H9 (cell line): ENCODE results near the gene RASGRF1. TPM values are rescaled to one million over a fixed set of nuclear protein-coding genes. Genes with fewer than 3 reads are reported as not detected.

Source experiments
- DNase-seq: peaks from one replicate; pipeline ENCODE4 v3.0.0-alpha.2; 2017
- H2AFZ ChIP-seq: one replicate; pipeline ENCODE4 v1.6.1; 2013; ENCODE audit warnings: mild to moderate bottlenecking, low read length, control low read depth, moderate library complexity
- H2AK5ac ChIP-seq: 2 replicates; pipeline ENCODE4 v1.6.1; 2013; ENCODE audit warnings: low read length, control low read depth, mixed read lengths; ENCODE audit not compliant: insufficient read length
- H2BK120ac ChIP-seq: one replicate; pipeline ENCODE4 v1.6.1; 2013; ENCODE audit warnings: low read depth, mild to moderate bottlenecking, low read length, control low read depth, inconsistent platforms; ENCODE audit not compliant: poor library complexity, severe bottlenecking
- H2BK12ac ChIP-seq: 2 replicates; pipeline ENCODE4 v1.6.1; 2013; ENCODE audit warnings: low read length, control low read depth, mixed read lengths, low read depth; ENCODE audit not compliant: insufficient read length
- H2BK15ac ChIP-seq: 2 replicates; pipeline ENCODE4 v1.6.1; 2013; ENCODE audit warnings: low read depth, low read length, control low read depth
- H2BK20ac ChIP-seq: one replicate; pipeline ENCODE4 v1.6.1; 2013; ENCODE audit warnings: low read depth, mild to moderate bottlenecking, low read length, control low read depth, inconsistent platforms; ENCODE audit not compliant: poor library complexity, severe bottlenecking
- H2BK5ac ChIP-seq: 2 replicates; pipeline ENCODE4 v1.6.1; 2013; ENCODE audit warnings: low read length, control low read depth, mixed read lengths; ENCODE audit not compliant: insufficient read length
- H3K14ac ChIP-seq: 2 replicates; pipeline ENCODE4 v1.6.1; 2013; ENCODE audit warnings: low read length, control low read depth; ENCODE audit not compliant: insufficient read depth
- H3K18ac ChIP-seq: 2 replicates; pipeline ENCODE4 v1.6.1; 2013; ENCODE audit warnings: low read depth, mild to moderate bottlenecking, mixed read lengths, low read length, control low read depth; ENCODE audit not compliant: insufficient read length
- H3K23ac ChIP-seq: 2 replicates; pipeline ENCODE4 v1.6.1; 2013; ENCODE audit warnings: low read length, control low read depth, mixed read lengths, low read depth; ENCODE audit not compliant: insufficient read length
- H3K23me2 ChIP-seq: 2 replicates; pipeline ENCODE4 v1.6.1; 2013; ENCODE audit warnings: low read depth, mild to moderate bottlenecking, mixed read lengths, low read length, control low read depth; ENCODE audit not compliant: insufficient read length, poor library complexity, severe bottlenecking
- H3K27ac ChIP-seq: 2 replicates; pipeline ENCODE4 v1.5.1; 2013; ENCODE audit warnings: low read length, control low read depth, mixed read lengths, low read depth; ENCODE audit not compliant: insufficient read length
- H3K27me3 ChIP-seq: 2 replicates; pipeline ENCODE4 v1.6.1; 2013; ENCODE audit warnings: low read length, control low read depth, inconsistent platforms; ENCODE audit not compliant: insufficient read depth
- H3K4ac ChIP-seq: 2 replicates; pipeline ENCODE4 v1.6.1; 2013; ENCODE audit warnings: low read depth, mild to moderate bottlenecking, control low read depth, inconsistent platforms, low read length, moderate library complexity
- H3K4me1 ChIP-seq: 2 replicates; pipeline ENCODE4 v1.6.1; 2013; ENCODE audit warnings: low read length, control low read depth, inconsistent platforms; ENCODE audit not compliant: insufficient read depth
- H3K4me2 ChIP-seq: 2 replicates; pipeline ENCODE4 v1.6.1; 2013; ENCODE audit warnings: low read length, control low read depth, mixed read lengths; ENCODE audit not compliant: insufficient read length, insufficient read depth
- H3K56ac ChIP-seq: 2 replicates; pipeline ENCODE4 v1.6.1; 2013; ENCODE audit warnings: low read depth, mild to moderate bottlenecking, mixed read lengths, low read length, control low read depth; ENCODE audit not compliant: insufficient read length
- H3K79me1 ChIP-seq: 2 replicates; pipeline ENCODE4 v1.6.1; 2013; ENCODE audit warnings: low read depth, mild to moderate bottlenecking, moderate library complexity, low read length, control low read depth, inconsistent platforms; ENCODE audit not compliant: insufficient read depth, poor library complexity, severe bottlenecking
- H3K79me2 ChIP-seq: 2 replicates; pipeline ENCODE4 v1.6.1; 2013; ENCODE audit warnings: low read length, control low read depth, inconsistent platforms; ENCODE audit not compliant: insufficient read depth
- H3K9ac ChIP-seq: 2 replicates; pipeline ENCODE4 v1.6.1; 2013; ENCODE audit warnings: low read length, control low read depth, mixed read lengths; ENCODE audit not compliant: insufficient read length; ENCODE audit errors: extremely low read depth
- H3K9me3 ChIP-seq: one replicate; pipeline ENCODE4 v1.6.1; 2013; ENCODE audit warnings: low read depth, low read length, inconsistent platforms; ENCODE audit not compliant: control insufficient read depth
- H3T11ph ChIP-seq: one replicate; pipeline ENCODE4 v1.6.1; 2013; ENCODE audit warnings: mild to moderate bottlenecking, low read length, control low read depth, inconsistent platforms
- H4K20me1 ChIP-seq: one replicate; pipeline ENCODE4 v1.6.1; 2013; ENCODE audit not compliant: control insufficient read depth, insufficient read length, insufficient read depth
- H4K5ac ChIP-seq: 2 replicates; pipeline ENCODE4 v1.6.1; 2013; ENCODE audit warnings: low read depth, mild to moderate bottlenecking, mixed read lengths, low read length, control low read depth; ENCODE audit not compliant: insufficient read length
- H4K8ac ChIP-seq: replicated peaks from 2 replicates; pipeline ENCODE4 v1.6.1; 2013; ENCODE audit warnings: low read length, control low read depth, mixed read lengths, low read depth; ENCODE audit not compliant: insufficient read length
- H4K91ac ChIP-seq: 2 replicates; pipeline ENCODE4 v1.6.1; 2013; ENCODE audit warnings: low read depth, mild to moderate bottlenecking, moderate library complexity, mixed read lengths, low read length, control low read depth; ENCODE audit not compliant: insufficient read length
- H3K27ac Mint-ChIP-seq, 3 experiments: 2 replicates in 2 of 3; 3 replicates in 1 of 3; pipeline ENCODE4 v1.8.0; 2020 to 2021; ENCODE audit warnings: mixed read lengths in 3 of 3, mild to moderate bottlenecking in 1 of 3, moderate library complexity in 1 of 3
- H3K27me3 Mint-ChIP-seq: 2 replicates; pipeline ENCODE4 v1.8.0; 2021; ENCODE audit warnings: low read depth, mild to moderate bottlenecking, moderate library complexity, mixed read lengths
- H3K36me3 Mint-ChIP-seq, 3 experiments: 2 replicates in 2 of 3; 3 replicates in 1 of 3; pipeline ENCODE4 v1.8.0; 2020 to 2021; ENCODE audit warnings: low read depth in 3 of 3, mixed read lengths in 3 of 3; ENCODE audit not compliant: insufficient read depth in 1 of 3
- H3K4me1 Mint-ChIP-seq, 2 experiments: 2 replicates each; pipeline ENCODE4 v1.8.0; 2020; ENCODE audit warnings: mixed read lengths in 2 of 2
- H3K4me3 Mint-ChIP-seq, 2 experiments: 2 replicates in 1 of 2; 3 replicates in 1 of 2; pipeline ENCODE4 v1.8.0; 2020 to 2021; ENCODE audit warnings: mild to moderate bottlenecking in 2 of 2, mixed read lengths in 2 of 2, moderate library complexity in 1 of 2
- H3K9me3 Mint-ChIP-seq, 2 experiments: 2 replicates in 1 of 2; 3 replicates in 1 of 2; pipeline ENCODE4 v1.8.0; 2020; ENCODE audit warnings: mild to moderate bottlenecking in 2 of 2, mixed read lengths in 2 of 2, moderate library complexity in 1 of 2
- WGBS: extraction: QIAGEN DNeasy Blood & Tissue Kit; methylation state at CpG from one replicate; pipeline ENCODE4 v1.1.7; 2013; ENCODE audit warnings: missing lambda C conversion rate, low lambda C conversion rate, mixed read lengths; ENCODE audit not compliant: insufficient read length; ENCODE audit errors: extremely low coverage; 5-methylcytosine and 5-hydroxymethylcytosine counted together
- total RNA-seq: library from RNA; stranded (reverse); gene quantifications from 2 replicates; pipeline ENCODE4 v1.2.1, GENCODE V29; 2021
- TF ChIP-seq, protein P1 (sequence below): fragments of 200-600 bp; sonication (generic); conservative IDR thresholded peaks from 3 replicates; pipeline ENCODE4 v1.8.0; 2021; ENCODE audit warnings: antibody characterized with exemption, mild to moderate bottlenecking

RASGRF1 gene
- total RNA-seq, 1 experiment from 2014 or later, result 0.48 TPM

DNA sequence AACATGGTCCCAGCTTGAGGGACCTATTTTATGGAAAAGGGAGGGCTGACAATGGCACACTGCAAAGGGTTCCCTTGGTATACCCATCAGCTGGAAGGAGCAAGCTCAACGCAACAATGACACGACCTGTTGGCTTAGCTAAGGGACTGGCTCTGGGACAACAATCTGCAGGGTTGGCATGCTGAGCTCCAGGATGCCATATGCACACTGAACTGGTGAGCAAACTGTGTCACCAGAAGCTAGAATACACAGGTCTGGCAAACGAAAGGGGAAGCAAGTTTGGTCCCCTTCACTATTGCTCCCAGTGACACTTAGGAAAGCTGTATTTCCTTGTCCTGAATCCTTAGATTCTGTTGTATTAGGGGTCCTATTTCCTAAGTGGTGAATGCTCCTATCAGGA lies 38.0 kb upstream of the RASGRF1 start:
- peaks cover 2 to 3% of the 10 kb centered on the region in 2 experiments; a peak in 2 of 4 replicates for H3K4me1 Mint-ChIP-seq
- Histone ChIP-seq H3K79me2 (no peaks in the 10 kb centered on the region), H2BK20ac (no peak overlapping the region), H2AFZ (no peak overlapping the region), H3K14ac (no peak overlapping the region), H3K9ac (no peak overlapping the region), H4K20me1 (no peaks in the 10 kb centered on the region), H2BK5ac (no peak overlapping the region), H3K4ac (no peak overlapping the region), H4K8ac (no peak overlapping the region), H3K23me2 (no peaks in the 10 kb centered on the region), H3K23ac (no peak overlapping the region), H3K27me3 (peaks cover 2% of the 10 kb centered on the region; the same call in 1 of the 2 replicates), H2BK120ac (no peak overlapping the region), H3K18ac (no peak overlapping the region), H3K4me1 (no peaks in the 10 kb centered on the region), H2BK15ac (no peak overlapping the region), H4K5ac (no peak overlapping the region), H2BK12ac (no peak overlapping the region), H4K91ac (no peak overlapping the region), H3K56ac (no peak overlapping the region), H3K79me1 (no peaks in the 10 kb centered on the region), H3T11ph (no peak overlapping the region), H2AK5ac (no peak overlapping the region), H3K27ac (no peak overlapping the region), H3K4me2 (no peak overlapping the region), H3K9me3 (no peaks in the 10 kb centered on the region)
- no peaks in the 10 kb centered on the region; a peak in 1 of 7 replicates for H3K36me3 Mint-ChIP-seq
- H3K27ac Mint-ChIP-seq, result no peak overlapping the region
- TF ChIP-seq, protein P1, sequence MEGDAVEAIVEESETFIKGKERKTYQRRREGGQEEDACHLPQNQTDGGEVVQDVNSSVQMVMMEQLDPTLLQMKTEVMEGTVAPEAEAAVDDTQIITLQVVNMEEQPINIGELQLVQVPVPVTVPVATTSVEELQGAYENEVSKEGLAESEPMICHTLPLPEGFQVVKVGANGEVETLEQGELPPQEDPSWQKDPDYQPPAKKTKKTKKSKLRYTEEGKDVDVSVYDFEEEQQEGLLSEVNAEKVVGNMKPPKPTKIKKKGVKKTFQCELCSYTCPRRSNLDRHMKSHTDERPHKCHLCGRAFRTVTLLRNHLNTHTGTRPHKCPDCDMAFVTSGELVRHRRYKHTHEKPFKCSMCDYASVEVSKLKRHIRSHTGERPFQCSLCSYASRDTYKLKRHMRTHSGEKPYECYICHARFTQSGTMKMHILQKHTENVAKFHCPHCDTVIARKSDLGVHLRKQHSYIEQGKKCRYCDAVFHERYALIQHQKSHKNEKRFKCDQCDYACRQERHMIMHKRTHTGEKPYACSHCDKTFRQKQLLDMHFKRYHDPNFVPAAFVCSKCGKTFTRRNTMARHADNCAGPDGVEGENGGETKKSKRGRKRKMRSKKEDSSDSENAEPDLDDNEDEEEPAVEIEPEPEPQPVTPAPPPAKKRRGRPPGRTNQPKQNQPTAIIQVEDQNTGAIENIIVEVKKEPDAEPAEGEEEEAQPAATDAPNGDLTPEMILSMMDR, result no peak
- H3K4me3 Mint-ChIP-seq, result no peak overlapping the region
- H3K9me3 Mint-ChIP-seq, result peaks cover 0 to 8% of the 10 kb centered on the region in 2 experiments; a peak in 3 of 5 replicates
- no peak for DNase-seq
- peaks cover 14% of the 10 kb centered on the region for H3K27me3 Mint-ChIP-seq
- WGBS, result no CpG with 5 or more reads among the region's 3 CpGs
